ENCODE measurements around the gene METTL6.

- TF ChIP-seq CTCF (IDR thresholded peaks at IDR 0.05) (no peak), POLR2A (IDR thresholded peaks at IDR 0.05) (no peak)
Observed at GRCh38 chr3:15465876-15466585, 38.7 kb upstream of the METTL6 start.

Measured in adrenal gland (tissue), 5 donors.